GM18909 (cell line): ENCODE data around the gene TIAM2.
"Not testable (repeated sequence)": the region's sequence is repeated elsewhere in the genome, so short reads cannot be mapped to it uniquely, and the experiment has no call there.

ENCODE experiments used
- ATAC-seq: cut with Tn5 transposase; IDR thresholded peaks from one replicate; pipeline ENCODE4 v1.9.1; 2021; ENCODE audit warnings: mild to moderate bottlenecking; ENCODE audit not compliant: unreplicated experiment, poor library complexity

TIAM2 gene

DNA sequence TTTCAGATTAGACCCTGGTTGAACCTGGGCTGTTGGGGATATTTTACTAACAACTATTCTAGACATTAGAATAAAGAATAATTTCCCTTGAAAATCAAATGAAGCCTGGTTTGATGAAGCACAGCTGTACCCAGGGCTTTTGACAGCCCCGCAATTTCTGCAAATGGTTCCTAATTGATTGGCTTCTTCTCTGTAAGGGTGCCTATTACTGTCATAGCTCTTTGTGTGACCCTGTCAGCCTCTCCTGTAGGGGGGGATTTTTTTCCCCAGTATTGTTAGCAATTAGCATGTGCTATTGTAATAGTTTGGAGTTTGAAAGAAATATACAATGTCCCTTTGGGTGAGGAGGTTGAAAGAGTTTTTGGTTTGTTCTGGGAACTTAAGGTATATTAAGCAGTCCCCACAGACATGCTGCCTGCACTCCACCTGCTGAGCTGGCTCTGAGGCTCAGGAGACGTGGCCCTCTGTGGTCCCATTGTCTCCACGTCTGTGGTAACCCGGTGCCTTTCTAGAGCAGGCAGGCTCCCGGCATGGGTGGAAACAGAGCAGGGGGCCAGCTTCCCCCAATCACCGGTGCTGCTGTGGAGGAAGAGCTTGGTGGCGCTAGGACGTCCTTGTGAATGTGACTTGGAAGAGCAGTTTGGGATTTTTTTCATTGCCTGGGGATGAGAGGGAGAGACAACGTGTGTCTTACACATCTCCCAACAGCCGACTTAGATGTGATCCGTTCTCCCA is 221.4 kb downstream of the TIAM2 start:
- ATAC-seq = no peak

- not testable (repeated sequence) for ATAC-seq
Observed at GRCh38 chr6:155218711-155219110, 223.6 kb downstream of the TIAM2 start.

DNA sequence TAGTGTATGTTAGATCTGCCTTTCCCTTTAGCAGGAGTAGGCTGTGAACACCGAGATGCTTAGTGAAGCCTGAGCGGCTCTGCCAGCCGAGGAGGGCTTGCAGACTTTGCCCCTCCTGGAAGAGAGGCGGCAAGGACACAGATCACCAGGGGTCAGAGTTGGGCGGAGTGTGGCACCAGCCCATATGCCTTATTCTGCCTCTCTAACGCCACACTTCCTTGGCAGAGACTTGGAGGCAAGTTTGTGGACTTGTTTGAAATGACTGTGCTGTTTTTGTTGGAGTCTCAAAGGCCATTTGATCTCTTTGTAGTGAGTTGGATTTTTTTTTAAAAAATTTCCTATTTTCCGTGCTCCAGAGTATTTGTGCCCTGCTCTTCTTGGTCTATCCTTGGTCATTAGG is 224.2 kb downstream of the TIAM2 start:
- no peak for ATAC-seq

GRCh38 chr6:155219858-155220301 is 224.8 kb downstream of the TIAM2 start:
- no peak for ATAC-seq

- ATAC-seq = no peak
Observed at GRCh38 chr6:155221086-155221485, 226.0 kb downstream of the TIAM2 start.

- ATAC-seq = no peak
Observed at GRCh38 chr6:155222506-155222905, 227.4 kb downstream of the TIAM2 start.

GRCh38 chr6:155223646-155224451 is 228.7 kb downstream of the TIAM2 start:
- peak; percentile 96 for ATAC-seq

DNA sequence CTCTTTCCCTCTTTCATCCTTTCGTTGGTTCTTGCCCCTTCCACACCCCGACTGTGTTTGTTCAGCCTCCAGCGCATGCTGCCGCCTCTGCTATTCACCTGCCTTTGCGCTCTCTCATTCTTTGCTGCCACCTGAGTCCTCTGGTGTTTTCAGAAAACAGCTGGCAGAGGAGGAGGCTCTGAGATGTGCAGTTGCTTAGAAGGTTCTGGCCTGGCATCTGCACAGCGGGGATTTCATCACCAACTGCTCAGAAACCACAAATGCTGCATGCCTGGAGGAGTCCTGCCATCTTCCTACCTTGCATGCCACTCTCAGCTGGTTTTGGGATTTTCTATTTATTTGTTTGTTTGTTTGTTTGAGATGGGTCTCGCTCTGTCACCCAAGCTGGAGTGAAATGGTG is 229.5 kb downstream of the TIAM2 start:
- no peak for ATAC-seq

- no peak for ATAC-seq
Observed at GRCh38 chr6:155227046-155227445, 231.9 kb downstream of the TIAM2 start.

DNA sequence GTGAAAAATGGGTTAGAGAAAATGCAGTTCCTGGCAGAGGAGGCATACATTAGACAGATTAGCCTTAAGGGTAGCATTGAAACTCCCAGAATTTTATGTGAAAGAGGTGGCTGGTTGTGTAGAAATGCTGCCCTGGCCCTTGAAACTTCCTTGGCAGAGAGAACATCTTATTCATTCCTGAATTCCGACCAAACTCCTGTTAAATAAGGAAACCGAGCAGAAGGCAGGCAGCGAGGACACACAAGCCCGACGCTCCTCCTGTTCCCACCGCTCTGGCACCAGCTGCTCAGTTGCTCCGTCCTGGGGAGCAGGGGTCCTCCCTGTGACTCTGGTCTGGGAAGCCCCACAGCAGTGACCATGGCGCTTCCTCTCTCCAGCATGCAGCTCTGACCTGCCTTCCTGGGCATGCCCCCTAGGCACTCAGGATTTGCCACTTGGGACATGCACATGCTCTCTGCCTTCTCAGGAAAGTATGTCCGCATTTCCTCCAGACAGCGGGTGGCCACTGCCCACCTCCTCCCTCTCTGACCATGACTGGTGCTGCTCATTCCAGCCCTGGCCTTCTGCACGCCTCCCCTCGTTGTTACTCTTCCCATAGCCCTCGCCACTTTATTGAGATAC is 233.5 kb downstream of the TIAM2 start:
- ATAC-seq = no peak

- not testable (repeated sequence) for ATAC-seq
Observed at GRCh38 chr6:155230975-155231374, 235.9 kb downstream of the TIAM2 start.

GRCh38 chr6:155232848-155233247 is 237.7 kb downstream of the TIAM2 start:
- no peak for ATAC-seq

- ATAC-seq = no peak
Observed at GRCh38 chr6:155234167-155234566, 239.1 kb downstream of the TIAM2 start.

GRCh38 chr6:155234687-155235086 is 239.6 kb downstream of the TIAM2 start:
- no peak for ATAC-seq

DNA sequence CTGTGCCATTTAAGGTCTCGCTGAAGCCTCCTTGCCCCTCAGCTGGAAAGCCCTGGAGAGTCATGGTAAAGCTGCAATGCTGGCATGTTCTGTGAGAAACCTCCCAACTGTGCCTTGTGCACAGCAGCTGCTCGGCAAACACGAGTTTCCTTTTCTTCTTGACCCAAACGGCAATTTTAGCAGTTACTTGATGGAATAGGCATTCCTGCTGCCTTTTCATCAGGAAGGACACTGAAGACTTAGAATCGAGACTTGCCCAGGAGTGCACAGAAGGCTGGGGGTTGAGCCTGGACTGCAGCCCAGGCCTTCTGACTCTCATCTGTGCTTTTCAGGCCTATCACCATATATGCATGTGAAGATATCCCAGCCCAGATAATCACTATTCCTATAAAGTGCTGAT is 240.0 kb downstream of the TIAM2 start:
- no peak for ATAC-seq

- no peak for ATAC-seq
Observed at GRCh38 chr6:155237613-155238012, 242.5 kb downstream of the TIAM2 start.

DNA sequence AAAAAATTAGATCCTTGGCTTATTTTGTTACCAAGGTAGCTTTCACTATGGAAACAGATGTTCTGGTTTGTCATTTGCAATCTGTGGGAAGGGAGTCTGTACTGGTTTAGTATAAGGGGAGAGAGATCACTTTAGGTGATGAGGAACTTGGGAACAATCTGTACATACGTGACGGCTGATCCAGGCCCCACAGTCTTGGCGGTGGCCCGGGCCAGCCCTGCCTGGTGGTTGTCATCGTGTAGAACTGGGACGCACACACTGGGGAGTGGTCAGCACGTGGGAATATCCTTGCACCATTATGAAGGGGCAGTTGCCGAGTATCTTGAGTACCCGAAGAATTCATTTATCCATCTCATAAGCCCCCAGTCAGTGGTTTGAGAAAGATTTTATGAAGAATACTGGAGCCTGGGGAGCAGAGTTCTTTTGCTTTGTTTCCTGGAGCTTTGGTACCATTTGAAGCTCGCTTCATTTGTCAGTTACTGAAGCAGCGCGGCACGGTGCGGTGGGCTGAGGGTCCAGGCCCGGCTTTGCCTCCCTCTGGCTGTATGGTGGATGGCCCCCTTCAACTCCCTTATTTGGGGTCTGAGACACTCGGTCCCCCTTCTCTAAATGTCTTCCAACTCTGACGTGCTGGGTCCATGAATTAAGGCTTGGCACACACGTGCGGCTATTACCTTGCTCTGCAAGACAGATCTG is 245.9 kb downstream of the TIAM2 start:
- ATAC-seq = no peak

- no peak for ATAC-seq
Observed at GRCh38 chr6:155241966-155242365, 246.9 kb downstream of the TIAM2 start.

DNA sequence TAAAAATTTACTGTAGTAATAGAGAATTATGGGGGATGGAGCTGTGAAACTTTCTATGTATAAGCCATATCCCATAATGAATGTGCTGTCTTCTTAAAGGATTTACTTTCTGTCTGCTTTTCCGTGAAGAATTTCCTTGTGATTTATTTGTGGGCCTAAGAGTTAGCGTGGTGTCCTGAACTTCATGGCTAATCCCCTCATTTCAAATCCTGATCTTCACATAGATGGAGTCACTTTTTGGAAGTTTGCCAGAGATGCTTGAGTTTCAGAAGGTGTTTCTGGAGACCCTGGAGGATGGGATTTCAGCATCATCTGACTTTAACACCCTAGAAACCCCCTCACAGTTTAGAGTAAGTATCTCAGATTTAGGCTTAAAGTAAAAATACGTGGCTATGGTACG is 249.3 kb downstream of the TIAM2 start:
- ATAC-seq = no peak

- ATAC-seq = no peak
Observed at GRCh38 chr6:155245193-155245592, 250.1 kb downstream of the TIAM2 start.

DNA sequence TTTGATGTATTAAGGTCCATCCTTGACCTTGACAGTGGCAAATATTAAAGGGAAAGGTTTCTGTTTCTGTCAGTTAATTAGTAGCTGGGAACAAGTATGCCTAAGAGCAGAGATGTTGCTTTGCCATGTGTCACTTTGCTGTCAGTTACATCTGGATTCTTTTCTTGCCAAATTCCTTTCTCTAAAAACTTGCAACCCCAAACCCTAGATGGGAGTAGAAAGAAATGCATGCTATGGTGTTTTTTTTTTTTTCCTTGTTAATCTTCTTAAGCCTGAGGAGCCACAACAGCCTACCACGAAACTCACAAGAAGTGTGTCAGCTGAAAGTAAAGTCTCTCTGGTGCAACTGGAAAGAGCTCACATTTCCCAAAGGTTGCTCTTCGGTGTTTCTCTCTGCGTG is 250.7 kb downstream of the TIAM2 start:
- no peak for ATAC-seq
